Activated naive CD8-positive, alpha-beta T cell treated with anti-CD3 and anti-CD28 coated beads for 36 hours (primary cell): Measurements from ENCODE around the gene EPHA4. TPM values are rescaled to one million over a fixed set of nuclear protein-coding genes. Genes with fewer than 3 reads are reported as not detected.

Experiments
- DNase-seq: peaks from one replicate; pipeline ENCODE4 v3.0.0; 2021
- H3K27ac Mint-ChIP-seq: one replicate; pipeline ENCODE4 v1.8.0; 2022; ENCODE audit warnings: mild to moderate bottlenecking, moderate library complexity, mixed read lengths
- H3K27me3 Mint-ChIP-seq: one replicate; pipeline ENCODE4 v1.8.0; 2022; ENCODE audit warnings: mild to moderate bottlenecking, mixed read lengths
- H3K36me3 Mint-ChIP-seq: one replicate; pipeline ENCODE4 v1.8.0; 2021; ENCODE audit warnings: mild to moderate bottlenecking, mixed read lengths
- H3K4me1 Mint-ChIP-seq: one replicate; pipeline ENCODE4 v1.8.0; 2021; ENCODE audit warnings: mixed read lengths
- H3K4me3 Mint-ChIP-seq: one replicate; pipeline ENCODE4 v1.8.0; 2022; ENCODE audit warnings: mild to moderate bottlenecking, moderate library complexity, mixed read lengths
- H3K9me3 Mint-ChIP-seq: one replicate; pipeline ENCODE4 v1.8.0; 2022; ENCODE audit warnings: mixed read lengths
- total RNA-seq, 2 experiments: library from RNA; stranded (reverse); gene quantifications; one replicate each; pipeline ENCODE4 v1.2.3, GENCODE V29; 2021

Gene EPHA4
- total RNA-seq, 2 experiments from 2014 or later: 0.20 to 0.47 TPM

GRCh38 chr2:221563270-221563985 lies 8.7 kb downstream of the EPHA4 start:
- Mint-ChIP-seq H3K27ac (no peak overlapping the region), H3K4me3 (no peak overlapping the region), H3K4me1 (no peaks in the 10 kb centered on the region), H3K9me3 (no peaks in the 10 kb centered on the region), H3K36me3 (peaks cover 2% of the 10 kb centered on the region), H3K27me3 (peaks cover 51% of the 10 kb centered on the region)
- no peak for DNase-seq

GRCh38 chr2:221562226-221562625 lies 9.9 kb downstream of the EPHA4 start:
- H3K9me3 Mint-ChIP-seq: no peaks in the 10 kb centered on the region
- no peak for DNase-seq
- H3K36me3 Mint-ChIP-seq: peaks cover 2% of the 10 kb centered on the region
- H3K27ac Mint-ChIP-seq: no peak overlapping the region
- no peaks in the 10 kb centered on the region for H3K4me1 Mint-ChIP-seq
- no peak overlapping the region for H3K4me3 Mint-ChIP-seq
- peaks cover 40% of the 10 kb centered on the region for H3K27me3 Mint-ChIP-seq

- Mint-ChIP-seq H3K9me3 (no peaks in the 10 kb centered on the region), H3K4me3 (no peak overlapping the region), H3K36me3 (peaks cover 2% of the 10 kb centered on the region), H3K27ac (no peak overlapping the region), H3K27me3 (peaks cover 38% of the 10 kb centered on the region), H3K4me1 (no peaks in the 10 kb centered on the region)
- DNase-seq: no peak
These were observed 10.3 kb downstream of the EPHA4 start for GRCh38 chr2:221561770-221562169.

- Mint-ChIP-seq H3K36me3 (peaks cover 2% of the 10 kb centered on the region), H3K4me3 (no peak overlapping the region), H3K27me3 (peaks cover 25% of the 10 kb centered on the region), H3K4me1 (no peaks in the 10 kb centered on the region), H3K9me3 (no peaks in the 10 kb centered on the region), H3K27ac (no peak overlapping the region)
- no peak for DNase-seq
These were observed 12.1 kb downstream of the EPHA4 start for GRCh38 chr2:221559991-221560390.

GRCh38 chr2:221558107-221558506 lies 14.0 kb downstream of the EPHA4 start:
- no peak for DNase-seq
- H3K9me3 Mint-ChIP-seq: no peaks in the 10 kb centered on the region
- peaks cover 2% of the 10 kb centered on the region for H3K36me3 Mint-ChIP-seq
- H3K4me1 Mint-ChIP-seq: no peaks in the 10 kb centered on the region
- H3K27ac Mint-ChIP-seq: no peak overlapping the region
- H3K27me3 Mint-ChIP-seq: peaks cover 12% of the 10 kb centered on the region
- H3K4me3 Mint-ChIP-seq: no peak overlapping the region

GRCh38 chr2:221555494-221555846 lies 16.6 kb downstream of the EPHA4 start:
- peaks cover 4% of the 10 kb centered on the region for H3K27me3 Mint-ChIP-seq
- no peak overlapping the region for H3K27ac Mint-ChIP-seq

GRCh38 chr2:221554769-221555493 lies 17.2 kb downstream of the EPHA4 start:
- H3K27ac Mint-ChIP-seq: no peak overlapping the region
- peaks cover 4% of the 10 kb centered on the region for H3K27me3 Mint-ChIP-seq
- no peaks in the 10 kb centered on the region for H3K4me1 Mint-ChIP-seq
- H3K9me3 Mint-ChIP-seq: no peaks in the 10 kb centered on the region
- no peak overlapping the region for H3K4me3 Mint-ChIP-seq
- DNase-seq: no peak
- peaks cover 2% of the 10 kb centered on the region for H3K36me3 Mint-ChIP-seq

More at GRCh38 chr2:221555494-221555846, 16.6 kb downstream of the EPHA4 start:
- Mint-ChIP-seq H3K9me3 (no peaks in the 10 kb centered on the region), H3K36me3 (peaks cover 2% of the 10 kb centered on the region), H3K4me1 (no peaks in the 10 kb centered on the region), H3K4me3 (no peak overlapping the region)
- DNase-seq: no peak

- Mint-ChIP-seq H3K9me3 (no peaks in the 10 kb centered on the region), H3K36me3 (no peaks in the 10 kb centered on the region), H3K27ac (no peak overlapping the region), H3K4me3 (no peak overlapping the region), H3K27me3 (no peaks in the 10 kb centered on the region), H3K4me1 (no peaks in the 10 kb centered on the region)
- DNase-seq: no peak
These were observed 18.8 kb downstream of the EPHA4 start for GRCh38 chr2:221553333-221553732.

GRCh38 chr2:221552291-221552690 lies 19.8 kb downstream of the EPHA4 start:
- no peak overlapping the region for H3K27ac Mint-ChIP-seq
- peaks cover 2% of the 10 kb centered on the region for H3K9me3 Mint-ChIP-seq
- no peak for DNase-seq
- no peaks in the 10 kb centered on the region for H3K27me3 Mint-ChIP-seq
- peaks cover 3% of the 10 kb centered on the region for H3K36me3 Mint-ChIP-seq
- no peaks in the 10 kb centered on the region for H3K4me1 Mint-ChIP-seq
- H3K4me3 Mint-ChIP-seq: no peak overlapping the region

GRCh38 chr2:221551864-221552263 lies 20.2 kb downstream of the EPHA4 start:
- H3K9me3 Mint-ChIP-seq: peaks cover 2% of the 10 kb centered on the region
- H3K36me3 Mint-ChIP-seq: peaks cover 3% of the 10 kb centered on the region
- H3K4me3 Mint-ChIP-seq: no peak overlapping the region
- no peak for DNase-seq
- H3K27ac Mint-ChIP-seq: no peak overlapping the region
- H3K27me3 Mint-ChIP-seq: no peaks in the 10 kb centered on the region
- no peaks in the 10 kb centered on the region for H3K4me1 Mint-ChIP-seq

GRCh38 chr2:221549143-221549542 lies 23.0 kb downstream of the EPHA4 start:
- H3K4me1 Mint-ChIP-seq: no peaks in the 10 kb centered on the region
- H3K36me3 Mint-ChIP-seq: peaks cover 3% of the 10 kb centered on the region
- no peak overlapping the region for H3K4me3 Mint-ChIP-seq
- no peak for DNase-seq
- peaks cover 6% of the 10 kb centered on the region for H3K27me3 Mint-ChIP-seq
- H3K27ac Mint-ChIP-seq: no peak overlapping the region
- peaks cover 2% of the 10 kb centered on the region for H3K9me3 Mint-ChIP-seq

- H3K4me3 Mint-ChIP-seq: no peak overlapping the region
- H3K4me1 Mint-ChIP-seq: no peaks in the 10 kb centered on the region
- no peak for DNase-seq
- no peak overlapping the region for H3K27ac Mint-ChIP-seq
- peaks cover 3% of the 10 kb centered on the region for H3K36me3 Mint-ChIP-seq
- H3K27me3 Mint-ChIP-seq: peaks cover 6% of the 10 kb centered on the region
- peaks cover 2% of the 10 kb centered on the region for H3K9me3 Mint-ChIP-seq
These were observed 25.4 kb downstream of the EPHA4 start for GRCh38 chr2:221546505-221547225.

- Mint-ChIP-seq H3K9me3 (no peaks in the 10 kb centered on the region), H3K4me3 (no peak overlapping the region), H3K27ac (no peak overlapping the region), H3K4me1 (no peaks in the 10 kb centered on the region), H3K36me3 (no peaks in the 10 kb centered on the region), H3K27me3 (peaks cover 6% of the 10 kb centered on the region)
- no peak for DNase-seq
These were observed 30.9 kb downstream of the EPHA4 start for GRCh38 chr2:221541131-221541735.

- no peak for DNase-seq
- no peaks in the 10 kb centered on the region for H3K9me3 Mint-ChIP-seq
- H3K4me3 Mint-ChIP-seq: no peak overlapping the region
- H3K36me3 Mint-ChIP-seq: no peaks in the 10 kb centered on the region
- H3K27me3 Mint-ChIP-seq: no peaks in the 10 kb centered on the region
- no peaks in the 10 kb centered on the region for H3K4me1 Mint-ChIP-seq
- no peak overlapping the region for H3K27ac Mint-ChIP-seq
These were observed 32.9 kb downstream of the EPHA4 start for GRCh38 chr2:221539246-221539645.

GRCh38 chr2:221535824-221536223 lies 36.3 kb downstream of the EPHA4 start:
- Mint-ChIP-seq H3K4me1 (no peaks in the 10 kb centered on the region), H3K36me3 (no peaks in the 10 kb centered on the region), H3K4me3 (no peak overlapping the region), H3K27me3 (no peaks in the 10 kb centered on the region), H3K27ac (no peak overlapping the region), H3K9me3 (no peaks in the 10 kb centered on the region)
- DNase-seq: no peak
